Lung (tissue), 12 donors: ENCODE results near the gene ANKS1A. TPM values are rescaled to one million over a fixed set of nuclear protein-coding genes. Genes with fewer than 3 reads are reported as not detected.

Source experiments
- ATAC-seq: fragments of 200-7000 bp; cut with Tn5 transposase; one replicate; pipeline ENCODE4 v1.9.1; 2020; ENCODE audit warnings: moderate number of reproducible peaks; ENCODE audit not compliant: insufficient read depth, low FRiP score
- DNase-seq, 3 donors: peaks; one replicate each; pipeline ENCODE4 v3.0.0-alpha.2; 2013 to 2017
- H3K27ac ChIP-seq, 2 donors: one replicate each; pipeline ENCODE4 v1.5.1; 2013; ENCODE audit warnings: mild to moderate bottlenecking in 2 of 2, moderate library complexity in 2 of 2, control low read depth in 1 of 2, inconsistent platforms in 1 of 2, low read depth in 1 of 2, low read length in 1 of 2
- H3K27me3 ChIP-seq, 3 donors: one replicate each; pipeline ENCODE4 v1.5.1; 2013; ENCODE audit warnings: low read length in 2 of 3; ENCODE audit not compliant: control insufficient read depth in 3 of 3, insufficient read depth in 3 of 3
- H3K36me3 ChIP-seq, 4 donors: one replicate each; pipeline ENCODE4 v1.5.1; 2013; ENCODE audit warnings: low read length in 4 of 4, mild to moderate bottlenecking in 1 of 4, moderate library complexity in 1 of 4; ENCODE audit not compliant: control insufficient read depth in 4 of 4, insufficient read depth in 4 of 4
- H3K4me1 ChIP-seq, 5 donors: one replicate each; pipeline ENCODE4 v1.5.1; 2013; ENCODE audit warnings: low read length in 5 of 5, mild to moderate bottlenecking in 2 of 5, moderate library complexity in 1 of 5; ENCODE audit not compliant: control insufficient read depth in 5 of 5, insufficient read depth in 5 of 5
- H3K4me3 ChIP-seq: one replicate; pipeline ENCODE4 v1.5.1; 2013; ENCODE audit warnings: mild to moderate bottlenecking, control low read depth, moderate library complexity
- H3K9ac ChIP-seq, 2 donors: one replicate each; pipeline ENCODE4 v1.5.1; 2013; ENCODE audit warnings: low read length in 2 of 2, control low read depth in 1 of 2; ENCODE audit not compliant: insufficient read depth in 1 of 2
- H3K9me3 ChIP-seq, 4 donors: one replicate each; pipeline ENCODE4 v1.5.1; 2013; ENCODE audit warnings: low read length in 3 of 4, mild to moderate bottlenecking in 1 of 4, moderate library complexity in 1 of 4; ENCODE audit not compliant: control insufficient read depth in 4 of 4, insufficient read depth in 3 of 4
- CTCF ChIP-seq: IDR thresholded peaks from 2 replicates; pipeline ENCODE4 v1.5.1; 2012; ENCODE audit warnings: mild to moderate bottlenecking; ENCODE audit errors: control extremely low read depth, extremely low read depth
- WGBS, 2 donors: extraction: QIAGEN DNeasy Blood & Tissue Kit; methylation state at CpG; one replicate each; pipeline ENCODE4 v1.1.7; 2013; 5-methylcytosine and 5-hydroxymethylcytosine counted together
- polyA plus RNA-seq, 2 donors: library from polyadenylated mRNA; stranded (reverse); fragments of 200-250 nt; gene quantifications; one replicate each; pipeline ENCODE4 v1.2.1, GENCODE V29; 2013
- total RNA-seq, 2 donors: library from RNA; depleted of rRNA in 1 of 2; stranded (reverse); fragments of >200 nt in 1 of 2; gene quantifications; one replicate each; pipeline ENCODE4 v1.2.1, GENCODE V29; 2014 to 2021
- donor health status: control.
- donor health status: control.
- donor health status: Bipolar disorder and iron deficiency.
- donor health status: healthy.
- donor health status: DM: yes; HTN: yes; CAD: no.

Gene ANKS1A
- total and polyA plus RNA-seq, 4 donors, result 10.4 to 40.6 (median 24.3) TPM

- ATAC-seq (no peak), DNase-seq (peak; percentile 71 to 90 (median 80))
- Histone ChIP-seq H3K36me3 (no peaks in the 10 kb centered on the region), H3K4me3 (no peak overlapping the region), H3K27ac (peak overlapping the region in 1 of 2 donors; percentile 57), H3K9ac (no peak overlapping the region), H3K4me1 (peaks cover 4 to 12% (median 6%) of the 10 kb centered on the region in 5 donors), H3K9me3 (no peaks in the 10 kb centered on the region), H3K27me3 (no peaks in the 10 kb centered on the region)
- no peak for TF ChIP-seq CTCF
- 23 to 28% methylated on average over 5 of the region's 5 CpGs for WGBS, 2 donors
Observed at GRCh38 chr6:34934516-34934915, 45.5 kb downstream of the ANKS1A start.

GRCh38 chr6:34938268-34938667 is 49.2 kb downstream of the ANKS1A start:
- WGBS, 2 donors, result 38 to 49% methylated on average over 3 of the region's 3 CpGs
- no peak for TF ChIP-seq CTCF
- Histone ChIP-seq H3K9ac (no peak overlapping the region), H3K4me1 (peaks cover 4 to 20% (median 6%) of the 10 kb centered on the region in 5 donors), H3K4me3 (no peak overlapping the region), H3K36me3 (no peaks in the 10 kb centered on the region), H3K27ac (no peak overlapping the region), H3K9me3 (no peaks in the 10 kb centered on the region), H3K27me3 (no peaks in the 10 kb centered on the region)
- ATAC-seq, result no peak
- peak in 1 of 3 donors; percentile 26 for DNase-seq

- H3K9me3 ChIP-seq, result no peaks in the 10 kb centered on the region
- peaks cover 0 to 14% (median 6%) of the 10 kb centered on the region in 5 donors for H3K4me1 ChIP-seq
- ATAC-seq, result no peak
- no peak for DNase-seq
- peak overlapping the region in 1 of 2 donors; percentile 94 for H3K27ac ChIP-seq
- H3K9ac ChIP-seq, result no peak overlapping the region
- 57 to 82% methylated on average over 4 of the region's 4 CpGs for WGBS, 2 donors
- no peaks in the 10 kb centered on the region for H3K36me3 ChIP-seq
- no peak overlapping the region for H3K4me3 ChIP-seq
- no peak for TF ChIP-seq CTCF
- no peaks in the 10 kb centered on the region for H3K27me3 ChIP-seq
Observed at GRCh38 chr6:34940030-34940434, 51.0 kb downstream of the ANKS1A start.

GRCh38 chr6:34941421-34941820 is 52.4 kb downstream of the ANKS1A start:
- no peaks in the 10 kb centered on the region for H3K36me3 ChIP-seq
- H3K27ac ChIP-seq, result no peak overlapping the region
- H3K4me1 ChIP-seq, result peaks cover 0 to 13% (median under 1%) of the 10 kb centered on the region in 5 donors
- no peaks in the 10 kb centered on the region for H3K27me3 ChIP-seq
- no peak for TF ChIP-seq CTCF
- DNase-seq (no peak), ATAC-seq (no peak)
- H3K4me3 ChIP-seq, result no peak overlapping the region
- no peak overlapping the region for H3K9ac ChIP-seq
- H3K9me3 ChIP-seq, result no peaks in the 10 kb centered on the region
- 97% methylated on average over 4 of the region's 4 CpGs for WGBS, 2 donors
